ENCODE measurements around the gene MKX. TPM values are rescaled to one million over a fixed set of nuclear protein-coding genes. Genes with fewer than 3 reads are reported as not detected.
"Not testable (repeated sequence)": the region's sequence is repeated elsewhere in the genome, so short reads cannot be mapped to it uniquely, and the experiment has no call there.

Gene MKX
- total and polyA plus RNA-seq, 3 experiments from 2014 or later: 0.20 to 0.29 TPM; not detected in 1

GRCh38 chr10:27683226-27683625 is 62.4 kb downstream of the MKX start:
- no peak overlapping the region for H3K27ac ChIP-seq (ENCODE audit: low read depth, low read length)
- no peaks in the 10 kb centered on the region for H3K4me1 Mint-ChIP-seq
- H3K27me3 Mint-ChIP-seq: peaks cover 7 to 32% of the 10 kb centered on the region in 2 donors
- no peak overlapping the region for H3K4me3 ChIP-seq (ENCODE audit: low read length)
- H3K27ac Mint-ChIP-seq: no peak overlapping the region
- ChIA-PET POLR2A (no interaction called here), CTCF (no interaction called here)
- DNase-seq: no peak
- H3K9me3 Mint-ChIP-seq: no peaks in the 10 kb centered on the region
- H3K27me3 ChIP-seq (ENCODE audit: insufficient read depth, low read length, poor library complexity, severe bottlenecking): peaks cover 3% of the 10 kb centered on the region
- no peak overlapping the region for H3K4me3 Mint-ChIP-seq
- H3K4me1 ChIP-seq (ENCODE audit: insufficient read depth, low read length): no peaks in the 10 kb centered on the region
- no peaks in the 10 kb centered on the region for H3K36me3 Mint-ChIP-seq
- H3K36me3 ChIP-seq (ENCODE audit: insufficient read depth, low read length): no peaks in the 10 kb centered on the region
- no peaks in the 10 kb centered on the region for H3K9me3 ChIP-seq (ENCODE audit: low read length)

DNA sequence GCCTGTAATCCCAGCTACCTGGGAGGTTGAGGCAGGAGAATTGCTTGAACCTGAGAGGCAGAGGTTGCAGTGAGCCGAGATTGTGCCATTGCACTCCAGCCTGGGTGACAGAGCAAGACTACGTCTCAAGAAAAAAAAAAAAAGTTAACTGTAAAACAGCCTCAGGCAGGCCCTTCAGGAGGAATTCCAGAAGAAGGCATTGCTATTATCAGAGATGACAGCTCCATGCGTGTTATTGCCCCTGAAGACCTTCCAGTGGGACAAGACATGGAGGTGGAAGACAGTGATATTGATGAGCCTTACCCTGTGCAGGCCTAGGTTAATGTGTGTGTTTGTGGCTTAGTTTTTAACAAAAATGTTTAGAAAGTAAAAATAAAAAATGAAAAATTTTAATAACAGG is 63.8 kb downstream of the MKX start:
- H3K4me1 Mint-ChIP-seq; H3K27me3 ChIP-seq (ENCODE audit: insufficient read depth, low read length, poor library complexity, severe bottlenecking); H3K4me3 Mint-ChIP-seq; POLR2A ChIA-PET; CTCF ChIA-PET; H3K27ac ChIP-seq (ENCODE audit: low read depth, low read length); H3K9me3 ChIP-seq (ENCODE audit: low read length); H3K9me3 Mint-ChIP-seq; DNase-seq; H3K36me3 ChIP-seq (ENCODE audit: insufficient read depth, low read length); H3K4me1 ChIP-seq (ENCODE audit: insufficient read depth, low read length); H3K36me3 Mint-ChIP-seq; H3K27ac Mint-ChIP-seq; H3K4me3 ChIP-seq (ENCODE audit: low read length): not testable (repeated sequence)
- H3K27me3 Mint-ChIP-seq: peaks cover 6 to 18% of the 10 kb centered on the region in 2 donors

DNA sequence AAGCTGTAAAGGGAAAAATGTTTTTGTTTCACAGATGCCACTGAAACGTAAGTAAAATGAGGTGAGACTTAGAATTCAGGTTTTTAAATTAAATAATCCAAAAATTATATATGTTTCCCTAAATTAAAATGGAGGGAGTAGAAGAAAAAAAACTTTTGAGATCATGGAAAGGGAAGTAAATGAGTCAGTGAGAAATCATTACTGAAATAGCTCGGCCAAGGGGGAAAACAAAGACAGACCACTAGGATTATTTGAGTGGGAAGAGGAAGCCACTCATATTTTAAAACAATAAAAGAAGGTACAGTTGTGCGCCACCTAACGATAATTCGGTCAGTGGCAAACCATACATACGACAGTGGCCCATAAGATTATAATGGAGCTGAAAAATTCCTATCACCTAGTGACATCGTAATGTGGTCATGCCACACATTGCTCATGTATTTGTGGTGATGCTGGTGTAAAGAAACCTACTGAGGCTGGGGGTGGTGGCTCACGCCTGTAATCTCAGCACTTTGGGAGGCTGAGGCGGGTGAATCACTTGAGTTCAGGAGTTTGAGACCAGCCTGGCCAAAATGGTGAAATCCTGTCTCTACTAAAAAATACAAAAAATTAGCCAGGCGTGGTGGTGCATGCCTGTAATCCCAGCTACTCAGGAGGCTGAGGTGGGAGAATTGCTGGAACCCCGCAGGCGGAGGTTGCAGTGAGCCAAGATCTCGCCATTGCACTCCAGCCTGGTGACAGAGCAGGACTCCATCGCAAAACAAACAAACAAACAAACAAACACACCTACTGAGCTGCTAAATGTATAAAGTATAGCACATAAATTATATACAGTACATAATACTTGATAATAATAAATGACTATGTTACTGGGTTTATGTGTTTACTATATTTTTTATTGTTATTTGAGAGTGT is 64.7 kb downstream of the MKX start:
- H3K27ac Mint-ChIP-seq: no peak overlapping the region
- POLR2A ChIA-PET: interaction anchor here (0.7 kb wide), 1 partner anchor 13 kb away, joined by 4 read pairs; no protein-coding TSS in a partner anchor

DNA sequence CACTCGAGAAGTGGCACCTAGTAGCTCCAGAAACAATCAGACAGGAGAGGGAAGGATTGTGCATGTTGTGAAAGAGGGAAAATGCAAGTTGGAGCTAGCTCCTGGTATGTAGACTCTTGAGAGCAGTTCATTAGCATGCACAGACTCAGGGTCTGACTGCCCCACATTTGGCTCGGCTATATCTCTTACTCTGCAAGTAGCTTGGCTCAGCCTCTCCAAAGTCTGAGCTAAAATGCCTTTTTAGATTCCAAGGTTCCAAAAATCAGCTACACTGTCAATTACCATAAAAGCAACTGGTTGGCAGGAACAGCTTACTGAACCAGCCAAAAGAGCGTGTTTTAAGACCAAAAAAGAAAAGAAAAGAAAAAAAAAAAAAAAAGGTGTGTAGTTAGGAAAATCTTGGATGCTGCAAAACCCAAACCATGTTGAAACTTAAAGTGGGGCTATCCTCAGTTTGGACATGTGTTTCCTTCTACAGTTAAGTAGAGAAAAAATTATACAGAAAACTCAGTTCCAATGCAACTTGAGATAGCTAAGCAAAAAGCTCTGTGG is 65.5 kb downstream of the MKX start:
- Mint-ChIP-seq H3K27me3 (peaks cover 6 to 9% of the 10 kb centered on the region in 2 donors), H3K4me3 (no peak overlapping the region), H3K27ac (no peak overlapping the region), H3K9me3 (no peaks in the 10 kb centered on the region), H3K36me3 (no peaks in the 10 kb centered on the region), H3K4me1 (no peaks in the 10 kb centered on the region)
- ChIA-PET POLR2A (interaction anchor here (0.7 kb wide), 1 partner anchor 12 kb away, joined by 4 read pairs; no protein-coding TSS in a partner anchor), CTCF (no interaction called here)
- H3K27me3 ChIP-seq (ENCODE audit: insufficient read depth, low read length, poor library complexity, severe bottlenecking): peaks cover 3% of the 10 kb centered on the region
- no peaks in the 10 kb centered on the region for H3K4me1 ChIP-seq (ENCODE audit: insufficient read depth, low read length)
- H3K27ac ChIP-seq (ENCODE audit: low read depth, low read length): no peak overlapping the region
- DNase-seq: no peak
- H3K9me3 ChIP-seq (ENCODE audit: low read length): no peaks in the 10 kb centered on the region
- no peak overlapping the region for H3K4me3 ChIP-seq (ENCODE audit: low read length)
- H3K36me3 ChIP-seq (ENCODE audit: insufficient read depth, low read length): no peaks in the 10 kb centered on the region

More for the DNA sequence above, 64.7 kb downstream of the MKX start:
- no peak for DNase-seq
- CTCF ChIA-PET: interaction anchor here (0.6 kb wide), 1 partner anchor 280 kb away, joined by 3 read pairs; no protein-coding TSS in a partner anchor
- no peak overlapping the region for H3K4me3 Mint-ChIP-seq
- peaks cover 6 to 13% of the 10 kb centered on the region in 2 donors for H3K27me3 Mint-ChIP-seq
- H3K36me3 ChIP-seq (ENCODE audit: insufficient read depth, low read length): no peaks in the 10 kb centered on the region
- no peak overlapping the region for H3K4me3 ChIP-seq (ENCODE audit: low read length)
- no peaks in the 10 kb centered on the region for H3K9me3 ChIP-seq (ENCODE audit: low read length)
- H3K4me1 ChIP-seq (ENCODE audit: insufficient read depth, low read length): no peaks in the 10 kb centered on the region
- no peak overlapping the region for H3K27ac ChIP-seq (ENCODE audit: low read depth, low read length)
- no peaks in the 10 kb centered on the region for H3K36me3 Mint-ChIP-seq
- H3K27me3 ChIP-seq (ENCODE audit: insufficient read depth, low read length, poor library complexity, severe bottlenecking): peaks cover 3% of the 10 kb centered on the region
- no peaks in the 10 kb centered on the region for H3K9me3 Mint-ChIP-seq
- H3K4me1 Mint-ChIP-seq: no peaks in the 10 kb centered on the region

- DNase-seq: no peak
- Mint-ChIP-seq H3K27ac (no peak overlapping the region), H3K36me3 (no peaks in the 10 kb centered on the region), H3K9me3 (no peaks in the 10 kb centered on the region), H3K27me3 (peaks cover 6 to 9% of the 10 kb centered on the region in 2 donors), H3K4me3 (no peak overlapping the region), H3K4me1 (no peaks in the 10 kb centered on the region)
- no peaks in the 10 kb centered on the region for H3K9me3 ChIP-seq (ENCODE audit: low read length)
- no peaks in the 10 kb centered on the region for H3K36me3 ChIP-seq (ENCODE audit: insufficient read depth, low read length)
- CTCF ChIA-PET: no interaction called here
- peaks cover 3% of the 10 kb centered on the region for H3K27me3 ChIP-seq (ENCODE audit: insufficient read depth, low read length, poor library complexity, severe bottlenecking)
- H3K4me3 ChIP-seq (ENCODE audit: low read length): no peak overlapping the region
- POLR2A ChIA-PET: no interaction called here
- no peak overlapping the region for H3K27ac ChIP-seq (ENCODE audit: low read depth, low read length)
- no peaks in the 10 kb centered on the region for H3K4me1 ChIP-seq (ENCODE audit: insufficient read depth, low read length)
Measured at GRCh38 chr10:27679369-27679912, 66.2 kb downstream of the MKX start.

- no peak overlapping the region for H3K4me3 ChIP-seq (ENCODE audit: low read length)
- no peaks in the 10 kb centered on the region for H3K9me3 ChIP-seq (ENCODE audit: low read length)
- H3K4me3 Mint-ChIP-seq: no peak overlapping the region
- H3K27ac Mint-ChIP-seq: no peak overlapping the region
- H3K27me3 ChIP-seq (ENCODE audit: insufficient read depth, low read length, poor library complexity, severe bottlenecking): peaks cover 3% of the 10 kb centered on the region
- ChIA-PET POLR2A (no interaction called here), CTCF (no interaction called here)
- H3K4me1 ChIP-seq (ENCODE audit: insufficient read depth, low read length): no peaks in the 10 kb centered on the region
- H3K27ac ChIP-seq (ENCODE audit: low read depth, low read length): no peak overlapping the region
- no peaks in the 10 kb centered on the region for H3K4me1 Mint-ChIP-seq
- H3K27me3 Mint-ChIP-seq: peaks cover 6 to 9% of the 10 kb centered on the region in 2 donors
- no peaks in the 10 kb centered on the region for H3K9me3 Mint-ChIP-seq
- DNase-seq: no peak
- H3K36me3 ChIP-seq (ENCODE audit: insufficient read depth, low read length): no peaks in the 10 kb centered on the region
- H3K36me3 Mint-ChIP-seq: no peaks in the 10 kb centered on the region
Measured at GRCh38 chr10:27678166-27678565, 67.5 kb downstream of the MKX start.

DNA sequence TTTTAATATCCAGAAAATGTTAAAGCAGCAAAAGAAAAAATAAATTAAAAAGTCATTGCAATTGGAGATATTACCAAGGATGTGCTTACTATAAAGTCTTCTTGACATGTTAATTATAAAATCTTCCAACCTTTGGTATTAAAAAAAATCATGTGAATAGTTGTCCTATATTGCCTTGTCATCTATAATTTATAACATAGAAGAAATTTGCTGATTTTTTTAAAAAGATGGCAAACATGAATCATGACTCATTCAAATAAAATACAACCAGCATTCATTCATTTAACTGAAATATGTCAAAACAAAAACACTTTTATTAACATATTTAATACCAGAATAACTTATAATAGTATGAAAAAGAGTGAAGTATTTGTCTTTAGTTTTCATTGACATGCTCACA is 72.6 kb downstream of the MKX start:
- H3K27ac ChIP-seq (ENCODE audit: low read depth, low read length): no peak overlapping the region
- no peak for DNase-seq
- no peaks in the 10 kb centered on the region for H3K9me3 ChIP-seq (ENCODE audit: low read length)
- no peaks in the 10 kb centered on the region for H3K9me3 Mint-ChIP-seq
- H3K36me3 ChIP-seq (ENCODE audit: insufficient read depth, low read length): no peaks in the 10 kb centered on the region
- CTCF ChIA-PET: no interaction called here
- H3K27ac Mint-ChIP-seq: no peak overlapping the region
- H3K4me3 ChIP-seq (ENCODE audit: low read length): no peak overlapping the region
- H3K4me3 Mint-ChIP-seq: no peak overlapping the region
- no peaks in the 10 kb centered on the region for H3K4me1 Mint-ChIP-seq
- POLR2A ChIA-PET: no interaction called here
- no peaks in the 10 kb centered on the region for H3K27me3 ChIP-seq (ENCODE audit: insufficient read depth, low read length, poor library complexity, severe bottlenecking)
- H3K36me3 Mint-ChIP-seq: no peaks in the 10 kb centered on the region
- no peaks in the 10 kb centered on the region for H3K4me1 ChIP-seq (ENCODE audit: insufficient read depth, low read length)
- peaks cover 0 to 5% of the 10 kb centered on the region in 2 donors for H3K27me3 Mint-ChIP-seq

- H3K27me3 Mint-ChIP-seq: no peaks in the 10 kb centered on the region
Measured at GRCh38 chr10:27671821-27672220, 73.8 kb downstream of the MKX start.

More at GRCh38 chr10:27671821-27672220, 73.8 kb downstream of the MKX start:
- POLR2A ChIA-PET: no interaction called here
- H3K36me3 ChIP-seq (ENCODE audit: insufficient read depth, low read length): no peaks in the 10 kb centered on the region
- H3K4me3 ChIP-seq (ENCODE audit: low read length): no peak overlapping the region
- H3K27me3 ChIP-seq (ENCODE audit: insufficient read depth, low read length, poor library complexity, severe bottlenecking): no peaks in the 10 kb centered on the region
- no peak overlapping the region for H3K27ac ChIP-seq (ENCODE audit: low read depth, low read length)
- Mint-ChIP-seq H3K36me3 (peaks cover 0 to under 1% (median 0%) of the 10 kb centered on the region in 3 donors), H3K9me3 (peaks cover 0 to under 1% (median 0%) of the 10 kb centered on the region in 5 donors), H3K4me3 (no peak overlapping the region), H3K27ac (no peak overlapping the region), H3K4me1 (no peaks in the 10 kb centered on the region)
- H3K4me1 ChIP-seq (ENCODE audit: insufficient read depth, low read length): no peaks in the 10 kb centered on the region
- no peak for DNase-seq
- H3K9me3 ChIP-seq (ENCODE audit: low read length): no peaks in the 10 kb centered on the region
- CTCF ChIA-PET: no interaction called here
